AG04449 (cell line): ENCODE measurements around the gene RASA4B.

Experiments used
- CTCF ChIA-PET: fragments of 350-600 bp; formaldehyde crosslinking; extraction: SDS; loops from one replicate; lab custom pipeline; 2021; ENCODE audit warnings: antibody characterized with exemption; lab: Yijun Ruan, JAX
- POLR2A ChIA-PET: fragments of 400-600, 350-600 bp; formaldehyde crosslinking; extraction: SDS; loops from one replicate; lab custom pipeline; 2020; ENCODE audit warnings: antibody characterized with exemption, inconsistent platforms; lab: Yijun Ruan, JAX
- DNase-seq: peaks from one replicate; pipeline ENCODE4 v3.0.0-alpha.2; 2010; ENCODE audit warnings: low read depth, low spot score
- H3K4me3 ChIP-seq: 2 replicates; pipeline ENCODE4 v1.5.1; 2011; ENCODE audit warnings: low read depth, mild to moderate bottlenecking, control low read depth, low read length
- CTCF ChIP-seq: IDR thresholded peaks from one replicate; pipeline ENCODE4 v1.5.1; 2011; ENCODE audit warnings: mild to moderate bottlenecking, moderate library complexity, low read length, control low read depth, inconsistent platforms; ENCODE audit not compliant: insufficient read depth; ENCODE audit errors: missing control alignments

RASA4B gene

GRCh38 chr7:102454468-102454867 lies 63.1 kb downstream of the RASA4B start:
- TF ChIP-seq CTCF: no peak
- CTCF ChIA-PET: interaction anchor here (4.0 kb wide), 1 partner anchor 12 kb away, joined by 25 read pairs; the partner anchor contains the start of genes ALKBH4 and LRWD1
- no peak overlapping the region for H3K4me3 ChIP-seq
- POLR2A ChIA-PET: no interaction called here
- DNase-seq: no peak

- CTCF ChIA-PET: interaction anchor here (4.0 kb wide), 1 partner anchor 13 kb away, joined by 25 read pairs; the partner anchor contains the start of genes ALKBH4 and LRWD1
- POLR2A ChIA-PET: no interaction called here
- H3K4me3 ChIP-seq: no peak overlapping the region
- no peak for DNase-seq
- no peak for TF ChIP-seq CTCF
Observed at GRCh38 chr7:102453319-102453718, 64.3 kb downstream of the RASA4B start.

- TF ChIP-seq CTCF: no peak
- POLR2A ChIA-PET: no interaction called here
Observed at GRCh38 chr7:102452451-102452850, 65.1 kb downstream of the RASA4B start.

GRCh38 chr7:102451371-102452054 lies 66.1 kb downstream of the RASA4B start:
- TF ChIP-seq CTCF: no peak
- ChIA-PET CTCF (interaction anchor here (0.8 to 1.1 kb wide), 2 partner anchors 9 to 13 kb away, joined by 3 read pairs; partner anchors contain the start of genes ALKBH4 and LRWD1), POLR2A (no interaction called here)
- no peak overlapping the region for H3K4me3 ChIP-seq
- no peak for DNase-seq

More at GRCh38 chr7:102452451-102452850, 65.1 kb downstream of the RASA4B start:
- no peak for DNase-seq
- no peak overlapping the region for H3K4me3 ChIP-seq
- CTCF ChIA-PET: interaction anchor here (0.8 to 1.1 kb wide), 3 partner anchors 8 to 13 kb away, joined by 3 to 6 read pairs (median 3); partner anchors contain the start of genes ALKBH4 and LRWD1

GRCh38 chr7:102450242-102450641 lies 67.3 kb downstream of the RASA4B start:
- DNase-seq: no peak
- CTCF ChIA-PET: interaction anchor here (1.0 to 1.7 kb wide), 2 partner anchors 17 to 171 kb away, joined by 3 read pairs; no protein-coding TSS in a partner anchor
- POLR2A ChIA-PET: no interaction called here

More at GRCh38 chr7:102450242-102450641, 67.3 kb downstream of the RASA4B start:
- TF ChIP-seq CTCF: no peak
- H3K4me3 ChIP-seq: no peak overlapping the region
